H1 (cell line): ENCODE results near the gene SCNN1B. TPM values are rescaled to one million over a fixed set of nuclear protein-coding genes. Genes with fewer than 3 reads are reported as not detected.

ENCODE experiments used
- CTCF ChIA-PET: fragments of 300-600 bp; sonication (Branson Sonifier 250); formaldehyde crosslinking; loops from one replicate; lab custom pipeline; 2021; ENCODE audit not compliant: partially characterized antibody; lab: Charles Lee
- POLR2A ChIA-PET: fragments of 300-600 bp; sonication (Branson Sonifier 250); formaldehyde crosslinking; loops from one replicate; lab custom pipeline; 2021; ENCODE audit warnings: inconsistent platforms; ENCODE audit not compliant: partially characterized antibody; lab: Charles Lee
- DNase-seq, 2 experiments: peaks; one replicate each; pipeline versions ENCODE4 v3.0.0 to v3.0.0-alpha.2; 2010 to 2022; ENCODE audit warnings: low spot score in 2 of 2, low read depth in 1 of 2, mixed read lengths in 1 of 2
- FAIRE-seq: peaks from 2 replicates; lab custom pipeline; 2011; peaks lifted over from hg19 to GRCh38; lab: Jason Lieb, UNC
- H2AFZ ChIP-seq: 2 replicates; pipeline ENCODE4 v1.8.1; 2012; ENCODE audit warnings: low read length, inconsistent platforms
- H2AK5ac ChIP-seq: 2 replicates; pipeline ENCODE4 v1.6.1; 2013; ENCODE audit warnings: low read depth, low read length
- H2BK120ac ChIP-seq: replicated peaks from 2 replicates; pipeline ENCODE3; 2013; ENCODE audit warnings: low read depth, low read length, inconsistent platforms
- H2BK12ac ChIP-seq: 2 replicates; pipeline ENCODE4 v1.6.1; 2013; ENCODE audit warnings: low read depth, low read length
- H2BK15ac ChIP-seq: 2 replicates; pipeline ENCODE4 v1.6.1; 2013; ENCODE audit warnings: low read length
- H2BK20ac ChIP-seq: 2 replicates; pipeline ENCODE4 v1.6.1; 2013; ENCODE audit warnings: low read length
- H2BK5ac ChIP-seq: 2 replicates; pipeline ENCODE4 v1.6.1; 2013; ENCODE audit warnings: low read depth, low read length
- H3K14ac ChIP-seq: 2 replicates; pipeline ENCODE4 v1.6.1; 2013; ENCODE audit warnings: inconsistent platforms; ENCODE audit not compliant: insufficient read length
- H3K18ac ChIP-seq: 2 replicates; pipeline ENCODE4 v1.6.1; 2013; ENCODE audit warnings: low read length; ENCODE audit errors: extremely low read depth
- H3K23ac ChIP-seq: 2 replicates; pipeline ENCODE4 v1.6.1; 2013; ENCODE audit warnings: inconsistent platforms; ENCODE audit not compliant: insufficient read length
- H3K23me2 ChIP-seq: 2 replicates; pipeline ENCODE4 v1.6.1; 2013; ENCODE audit warnings: low read depth, low read length
- H3K27ac ChIP-seq: 2 replicates; pipeline ENCODE4 v1.6.1; 2011; ENCODE audit warnings: low read depth, low read length, inconsistent platforms
- H3K27me3 ChIP-seq, 4 experiments: replicated peaks in 1 of 4; 1 replicate in 1 of 4; 2 replicates in 3 of 4; pipeline versions ENCODE4 v1.6.1 to v1.8.1; 2011 to 2013; ENCODE audit warnings: low read length in 3 of 4, mild to moderate bottlenecking in 3 of 4, inconsistent platforms in 2 of 4, mixed read lengths in 2 of 4, moderate library complexity in 1 of 4; ENCODE audit not compliant: control insufficient read depth in 3 of 4, insufficient read depth in 3 of 4; ENCODE audit errors: extremely low read depth in 1 of 4
- H3K36me3 ChIP-seq, 4 experiments: 2 replicates each; pipeline versions ENCODE4 v1.6.1 to v1.8.1; 2011 to 2013; ENCODE audit warnings: mild to moderate bottlenecking in 4 of 4, low read length in 3 of 4, moderate library complexity in 2 of 4, control low read depth in 1 of 4, inconsistent platforms in 1 of 4; ENCODE audit not compliant: insufficient read depth in 4 of 4, control insufficient read depth in 2 of 4
- H3K4ac ChIP-seq: replicated peaks from 2 replicates; pipeline ENCODE3; 2013; ENCODE audit warnings: low read length, low read depth, mixed read lengths, inconsistent platforms; ENCODE audit not compliant: insufficient read length
- H3K4me1 ChIP-seq, 4 experiments: replicated peaks in 1 of 4; 1 replicate in 1 of 4; 2 replicates in 3 of 4; pipeline versions ENCODE4 v1.6.1 to v1.8.1; 2011 to 2013; ENCODE audit warnings: low read length in 3 of 4, inconsistent platforms in 2 of 4, mixed read lengths in 1 of 4; ENCODE audit not compliant: insufficient read depth in 4 of 4, control insufficient read depth in 3 of 4
- H3K4me2 ChIP-seq, 2 experiments: 2 replicates each; pipeline versions ENCODE4 v1.6.1 to v1.8.1; 2011 to 2013; ENCODE audit warnings: low read depth in 2 of 2, low read length in 2 of 2, control low read depth in 1 of 2, inconsistent platforms in 1 of 2, mild to moderate bottlenecking in 1 of 2; ENCODE audit not compliant: insufficient read depth in 1 of 2
- H3K4me3 ChIP-seq, 4 experiments: fragments of 200-600, 300-600 bp in 1 of 4; sonication (generic), shearing (Covaris generic), sonication (Bioruptor Twin) in 1 of 4; 2 replicates each; pipeline versions ENCODE4 v1.5.1 to v1.8.1; 2011 to 2016; ENCODE audit warnings: low read length in 4 of 4, low read depth in 3 of 4, control low read depth in 2 of 4, inconsistent platforms in 2 of 4, mild to moderate bottlenecking in 2 of 4, mixed read lengths in 1 of 4, moderate library complexity in 1 of 4; ENCODE audit not compliant: insufficient read depth in 2 of 4; ENCODE audit errors: extremely low read depth in 1 of 4
- H3K56ac ChIP-seq: replicated peaks from 2 replicates; pipeline ENCODE3; 2013; ENCODE audit warnings: low read depth, mild to moderate bottlenecking, mixed read lengths, low read length, inconsistent platforms; ENCODE audit not compliant: insufficient read length
- H3K79me1 ChIP-seq: 2 replicates; pipeline ENCODE4 v1.6.1; 2013; ENCODE audit warnings: low read depth, low read length, control low read depth
- H3K79me2 ChIP-seq, 2 experiments: 2 replicates each; pipeline versions ENCODE4 v1.6.1 to v1.8.1; 2012 to 2013; ENCODE audit warnings: low read length in 2 of 2, mild to moderate bottlenecking in 2 of 2, inconsistent platforms in 1 of 2; ENCODE audit not compliant: insufficient read depth in 2 of 2, control insufficient read depth in 1 of 2
- H3K9ac ChIP-seq, 4 experiments: replicated peaks in 1 of 4; 1 replicate in 1 of 4; 2 replicates in 3 of 4; pipeline versions ENCODE4 v1.6.1 to v1.8.1; 2011 to 2013; ENCODE audit warnings: low read depth in 3 of 4, low read length in 3 of 4, control low read depth in 2 of 4, mild to moderate bottlenecking in 2 of 4, moderate library complexity in 2 of 4, inconsistent platforms in 1 of 4; ENCODE audit errors: extremely low read depth in 1 of 4
- H3K9me3 ChIP-seq, 2 experiments: 2 replicates each; pipeline versions ENCODE4 v1.6.1 to v1.8.1; 2012 to 2013; ENCODE audit warnings: mild to moderate bottlenecking in 2 of 2, moderate library complexity in 2 of 2, control low read depth in 1 of 2, inconsistent platforms in 1 of 2, low read depth in 1 of 2, low read length in 1 of 2, mixed read lengths in 1 of 2; ENCODE audit not compliant: insufficient read depth in 2 of 2
- H4K20me1 ChIP-seq, 2 experiments: replicated peaks in 1 of 2; 2 replicates each; pipeline versions ENCODE3 to v1.8.1; 2011 to 2013; ENCODE audit warnings: inconsistent platforms in 2 of 2, low read length in 2 of 2, mild to moderate bottlenecking in 1 of 2; ENCODE audit not compliant: insufficient read depth in 2 of 2, control insufficient read depth in 1 of 2
- H4K5ac ChIP-seq: 2 replicates; pipeline ENCODE4 v1.6.1; 2013; ENCODE audit warnings: low read length, low read depth, mixed read lengths, inconsistent platforms; ENCODE audit not compliant: insufficient read length
- H4K8ac ChIP-seq: 2 replicates; pipeline ENCODE4 v1.8.0; 2013; ENCODE audit warnings: mild to moderate bottlenecking, moderate library complexity, low read length, inconsistent platforms; ENCODE audit not compliant: insufficient read depth; ENCODE audit errors: extremely low read depth
- H4K91ac ChIP-seq: replicated peaks from 2 replicates; pipeline ENCODE3; 2013; ENCODE audit warnings: low read length, mixed read lengths, inconsistent platforms; ENCODE audit not compliant: insufficient read length
- HDAC2 ChIP-seq, 2 experiments: fragments of 300-600 bp in 1 of 2; sonication (generic) in 1 of 2; IDR thresholded peaks; 2 replicates each; pipeline ENCODE4 v1.6.1; 2011 to 2012; ENCODE audit warnings: low read depth in 2 of 2, low read length in 2 of 2, mild to moderate bottlenecking in 2 of 2, moderate library complexity in 2 of 2, borderline replicate concordance in 1 of 2, inconsistent platforms in 1 of 2
- KDM5A ChIP-seq: fragments of 200-600 bp; IDR thresholded peaks from 2 replicates; pipeline ENCODE4 v1.7.1; 2012; ENCODE audit warnings: mild to moderate bottlenecking, low read length, inconsistent platforms, mixed read lengths
- POLR2AphosphoS5 ChIP-seq: IDR thresholded peaks from 2 replicates; pipeline ENCODE4 v1.6.1; 2011; ENCODE audit warnings: low read depth, low read length
- SAP30 ChIP-seq: fragments of 300-600 bp; sonication (generic); IDR thresholded peaks from 2 replicates; pipeline ENCODE4 v1.7.1; 2012; ENCODE audit warnings: low read length, moderate library complexity, mild to moderate bottlenecking, inconsistent platforms; ENCODE audit not compliant: insufficient read depth, insufficient replicate concordance
- YY1 ChIP-seq: IDR thresholded peaks from 2 replicates; pipeline ENCODE4 v1.6.1; 2011; ENCODE audit warnings: low read depth, mild to moderate bottlenecking, low read length
- WGBS, 2 experiments: shearing (Covaris generic) in 1 of 2; methylation state at CpG; one replicate each; pipeline versions ENCODE4 v1.1.6 to v1.1.7; 2013 to 2015; ENCODE audit warnings: low lambda C conversion rate in 2 of 2, mixed read lengths in 2 of 2, inconsistent platforms in 1 of 2, low coverage in 1 of 2, missing lambda C conversion rate in 1 of 2; ENCODE audit not compliant: insufficient replicate concordance in 2 of 2, insufficient coverage in 1 of 2, insufficient read length in 1 of 2; ENCODE audit errors: extremely low coverage in 1 of 2, missing lambda C conversion rate in 1 of 2; 5-methylcytosine and 5-hydroxymethylcytosine counted together
- polyA plus RNA-seq, 7 experiments: library from polyadenylated mRNA; depleted of rRNA in 3 of 7; stranded (reverse) in 5 of 7; unstranded in 2 of 7; fragments of >200 nt in 5 of 7; fragments of 200-250 nt in 2 of 7; gene quantifications; 1 replicate in 5 of 7; 2 replicates in 1 of 7; 4 replicates in 1 of 7; pipeline versions ENCODE4 v1.2.1 to v1.2.3, GENCODE V29; 2011 to 2013; ENCODE audit warnings: missing spikeins in 2 of 7, mixed read lengths in 2 of 7
- total RNA-seq: library from RNA; stranded (reverse); fragmentation: NEBNext Ultra II Directional; extraction: Animal tissue kit (Norgen Biotek cat#: 25700); gene quantifications from 2 replicates; pipeline ENCODE4 v1.2.1, GENCODE V29; 2021
- TF ChIP-seq, protein P1 (sequence below): IDR thresholded peaks from 2 replicates; pipeline ENCODE4 v1.6.1; 2011; ENCODE audit warnings: low read depth, mild to moderate bottlenecking, low read length; ENCODE audit not compliant: insufficient read depth

Gene SCNN1B
- total and polyA plus RNA-seq, 2 of the 8 experiments (the other 6 are each of a cell fraction or from before 2014, with no cell fraction given) = 0.20 to 0.95 TPM

GRCh38 chr16:23254338-23254737 is 47.8 kb upstream of the SCNN1B start:
- H2BK12ac ChIP-seq = no peak overlapping the region
- no peak overlapping the region for H3K4ac ChIP-seq
- 88% methylated on average over 4 of the region's 4 CpGs; no CpG with 5 or more reads in 1 of the 2 experiments for whole genome bisulfite sequencing, 2 experiments
- H3K9ac ChIP-seq = no peak overlapping the region
- FAIRE-seq = no peak
- no peaks in the 10 kb centered on the region for H3K4me1 ChIP-seq
- H3K56ac ChIP-seq = no peak overlapping the region
- H4K91ac ChIP-seq = no peak overlapping the region
- no peak overlapping the region for H2BK20ac ChIP-seq
- ChIA-PET POLR2A (no interaction called here), CTCF (interaction anchor here (0.6 to 1.1 kb wide), 3 partner anchors 8 to 192 kb away, joined by 3 to 5 read pairs (median 3); no protein-coding TSS in a partner anchor)
- H2BK15ac ChIP-seq = no peak overlapping the region
- H3K23me2 ChIP-seq = no peaks in the 10 kb centered on the region
- DNase-seq = no peak
- H3K4me3 ChIP-seq = no peak overlapping the region
- H3K14ac ChIP-seq = no peak overlapping the region
- no peaks in the 10 kb centered on the region for H3K36me3 ChIP-seq
- H3K18ac ChIP-seq = no peak overlapping the region
- H2AFZ ChIP-seq = 0 out of 2 replicates have a peak overlapping the region, but pooled peaks have one; percentile 26
- TF ChIP-seq, protein P1, sequence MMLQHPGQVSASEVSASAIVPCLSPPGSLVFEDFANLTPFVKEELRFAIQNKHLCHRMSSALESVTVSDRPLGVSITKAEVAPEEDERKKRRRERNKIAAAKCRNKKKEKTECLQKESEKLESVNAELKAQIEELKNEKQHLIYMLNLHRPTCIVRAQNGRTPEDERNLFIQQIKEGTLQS = no peak
- TF ChIP-seq YY1 (no peak), SAP30 (no peak), HDAC2 (IDR thresholded peaks at IDR 0.05; ENCODE audit: borderline replicate concordance in 1 of 2, low read depth in 2 of 2, low read length in 2 of 2) (no peak), KDM5A (no peak), POLR2AphosphoS5 (no peak)
- TF ChIP-seq, all 59 proteins: peak for 0
- no peaks in the 10 kb centered on the region for H3K79me1 ChIP-seq
- H2BK5ac ChIP-seq = no peak overlapping the region
- no peaks in the 10 kb centered on the region for H3K27me3 ChIP-seq
- no peaks in the 10 kb centered on the region; a peak in 1 of 4 replicates for H3K9me3 ChIP-seq
- no peak overlapping the region for H2BK120ac ChIP-seq
- H4K20me1 ChIP-seq = no peaks in the 10 kb centered on the region
- no peaks in the 10 kb centered on the region for H3K79me2 ChIP-seq
- no peak overlapping the region for H3K27ac ChIP-seq
- H3K23ac ChIP-seq = no peak overlapping the region
- no peak overlapping the region for H2AK5ac ChIP-seq
- no peak overlapping the region for H4K5ac ChIP-seq
- no peak overlapping the region for H3K4me2 ChIP-seq
- no peak overlapping the region for H4K8ac ChIP-seq
